HG02884 (cell line): ENCODE data around the gene ZNF865.

Source experiments
- ATAC-seq: cut with Tn5 transposase; IDR thresholded peaks from one replicate; pipeline ENCODE4 v1.9.1; 2021; ENCODE audit warnings: mild to moderate bottlenecking, moderate library complexity; ENCODE audit not compliant: unreplicated experiment

ZNF865 gene

GRCh38 chr19:55622242-55622969 lies 17.0 kb downstream of the ZNF865 start:
- no peak for ATAC-seq

- ATAC-seq, result no peak
Observed at GRCh38 chr19:55623130-55623529, 17.7 kb downstream of the ZNF865 start.

GRCh38 chr19:55623561-55623960 lies 18.1 kb downstream of the ZNF865 start:
- no peak for ATAC-seq

GRCh38 chr19:55624109-55625003 lies 18.9 kb downstream of the ZNF865 start, which contains the start of gene ZNF784:
ZNF784 (minus strand) TSS chr19:55624566; CDS start chr19:55624561, 5 bp downstream.
- peak; percentile 65 for ATAC-seq

- ATAC-seq, result no peak
Observed at GRCh38 chr19:55625004-55625326, 19.5 kb downstream of the ZNF865 start.

GRCh38 chr19:55626350-55626749 lies 20.9 kb downstream of the ZNF865 start:
- ATAC-seq, result no peak

GRCh38 chr19:55632463-55632834 lies 27.0 kb downstream of the ZNF865 start:
- ATAC-seq, result no peak

GRCh38 chr19:55633861-55634260 lies 28.4 kb downstream of the ZNF865 start:
- no peak for ATAC-seq

- no peak for ATAC-seq
Observed at GRCh38 chr19:55635334-55635717, 29.9 kb downstream of the ZNF865 start.

GRCh38 chr19:55635856-55636440 lies 30.5 kb downstream of the ZNF865 start:
- ATAC-seq, result no peak

GRCh38 chr19:55636723-55637122 lies 31.3 kb downstream of the ZNF865 start:
- no peak for ATAC-seq

GRCh38 chr19:55637534-55637933 lies 32.1 kb downstream of the ZNF865 start:
- ATAC-seq, result no peak

- no peak for ATAC-seq
Observed at GRCh38 chr19:55638864-55639359, 33.5 kb downstream of the ZNF865 start.

- no peak for ATAC-seq
Observed at GRCh38 chr19:55640043-55640576, 34.7 kb downstream of the ZNF865 start.

- no peak for ATAC-seq
Observed at GRCh38 chr19:55640577-55641425, 35.4 kb downstream of the ZNF865 start, which contains the start of gene ZNF580. ZNF580 (plus strand) TSS chr19:55641002; CDS start chr19:55642509, 1,507 bp downstream.

GRCh38 chr19:55641426-55642152 lies 36.1 kb downstream of the ZNF865 start:
- no peak for ATAC-seq

- ATAC-seq, result no peak
Observed at GRCh38 chr19:55642153-55643002, 36.9 kb downstream of the ZNF865 start.

- ATAC-seq, result no peak
Observed at GRCh38 chr19:55643003-55643886, 37.8 kb downstream of the ZNF865 start, which contains the start of gene ZNF581. ZNF581 (plus strand) TSS chr19:55643649; CDS start chr19:55644572, 923 bp downstream.
